Smooth muscle cell (in vitro differentiated cells): ENCODE data around the gene ANGEL1. TPM values are rescaled to one million over a fixed set of nuclear protein-coding genes. Genes with fewer than 3 reads are reported as not detected.

Experiments used
- DNase-seq: peaks from one replicate; lab custom pipeline; 2025; ENCODE audit not compliant: unreplicated experiment; lab: John Stamatoyannopoulos, UW
- H2AFZ ChIP-seq: fragments of 200-600 bp; sonication (generic); 2 replicates; pipeline ENCODE4 v1.6.0; 2016; ENCODE audit warnings: antibody characterized with exemption, low read depth, mild to moderate bottlenecking
- H3F3A ChIP-seq: fragments of 200-600 bp; sonication (generic); 2 replicates; pipeline ENCODE4 v1.6.0; 2017; ENCODE audit warnings: antibody characterized with exemption, low read depth
- H3K27ac ChIP-seq: fragments of 200-600 bp; sonication (generic); 2 replicates; pipeline ENCODE4 v1.5.1; 2016; ENCODE audit warnings: low read depth, mild to moderate bottlenecking
- H3K27me3 ChIP-seq: fragments of 200-600 bp; sonication (generic); 2 replicates; pipeline ENCODE4 v1.6.1; 2016; ENCODE audit warnings: low read depth, mild to moderate bottlenecking
- H3K36me3 ChIP-seq: fragments of 200-600 bp; sonication (generic); 2 replicates; pipeline ENCODE4 v1.5.1; 2016; ENCODE audit warnings: low read depth
- H3K4me1 ChIP-seq: fragments of 200-600 bp; sonication (generic); 2 replicates; pipeline ENCODE4 v1.5.1; 2016; ENCODE audit warnings: low read depth
- H3K4me2 ChIP-seq: fragments of 200-600 bp; sonication (generic); 2 replicates; pipeline ENCODE4 v1.6.0; 2016; ENCODE audit warnings: mild to moderate bottlenecking
- H3K4me3 ChIP-seq: fragments of 200-600 bp; sonication (generic); 2 replicates; pipeline ENCODE4 v1.5.1; 2016; ENCODE audit warnings: mild to moderate bottlenecking
- H3K79me2 ChIP-seq: fragments of 200-600 bp; sonication (generic); 2 replicates; pipeline ENCODE4 v1.6.0; 2016; ENCODE audit warnings: low read depth, mild to moderate bottlenecking
- H3K9ac ChIP-seq: fragments of 200-600 bp; sonication (generic); 2 replicates; pipeline ENCODE4 v1.6.0; 2016; ENCODE audit warnings: low read depth
- H3K9me3 ChIP-seq: fragments of 200-600 bp; sonication (generic); replicated peaks from 2 replicates; pipeline ENCODE4 v1.5.1; 2016; ENCODE audit warnings: low read depth
- H4K20me1 ChIP-seq: fragments of 200-600 bp; sonication (generic); 2 replicates; pipeline ENCODE4 v1.6.0; 2016; ENCODE audit warnings: low read depth
- CTCF ChIP-seq: fragments of 200-600 bp; sonication (generic); IDR thresholded peaks from 2 replicates; pipeline ENCODE4 v1.5.1; 2017; ENCODE audit warnings: borderline replicate concordance, mild to moderate bottlenecking, antibody characterized with exemption; ENCODE audit not compliant: insufficient read depth, poor library complexity, severe bottlenecking
- WGBS: methylation state at CpG from one replicate; pipeline ENCODE4 v1.1.7; 2016; ENCODE audit warnings: low lambda C conversion rate; 5-methylcytosine and 5-hydroxymethylcytosine counted together
- polyA plus RNA-seq: library from polyadenylated mRNA; unstranded; fragments of >200 nt; fragmentation: Nextera tagmentation; extraction: Ambion mirVana; gene quantifications from 2 replicates; pipeline ENCODE4 v1.2.1, GENCODE V29; 2016
- total RNA-seq: library from RNA; depleted of rRNA; stranded (reverse); fragments of >200 nt; gene quantifications from 2 replicates; pipeline ENCODE4 v1.2.3, GENCODE V29; 2014

ANGEL1 gene
- total and polyA plus RNA-seq, 2 experiments from 2014 or later, result 8.4 to 20.4 TPM

- peaks cover 15% of the 10 kb centered on the region for H3F3A ChIP-seq
- H3K9me3 ChIP-seq, result no peaks in the 10 kb centered on the region
- H3K4me2 ChIP-seq, result no peak overlapping the region
- H4K20me1 ChIP-seq, result no peaks in the 10 kb centered on the region
- no peak for TF ChIP-seq CTCF
- no peak for DNase-seq
- H2AFZ ChIP-seq, result no peak overlapping the region
- H3K27me3 ChIP-seq, result no peaks in the 10 kb centered on the region
- H3K4me1 ChIP-seq, result peaks cover 20% of the 10 kb centered on the region
- H3K27ac ChIP-seq, result no peak overlapping the region
- no peaks in the 10 kb centered on the region for H3K36me3 ChIP-seq
- WGBS, result 87% methylated on average over 10 of the region's 10 CpGs
- H3K79me2 ChIP-seq, result peaks cover 5% of the 10 kb centered on the region
- H3K4me3 ChIP-seq, result no peak overlapping the region
- no peak overlapping the region for H3K9ac ChIP-seq
Measured at GRCh38 chr14:76776428-76777251, 36.0 kb downstream of the ANGEL1 start.

- H3K4me1 ChIP-seq, result peaks cover 20% of the 10 kb centered on the region
- H2AFZ ChIP-seq, result no peak overlapping the region
- 97% methylated on average over 52 of the region's 54 CpGs for WGBS
- H3K27ac ChIP-seq, result no peak overlapping the region
- H3K27me3 ChIP-seq, result no peaks in the 10 kb centered on the region
- DNase-seq, result no peak
- no peak overlapping the region for H3K4me3 ChIP-seq
- H3K79me2 ChIP-seq, result peaks cover 5% of the 10 kb centered on the region
- H4K20me1 ChIP-seq, result no peaks in the 10 kb centered on the region
- no peaks in the 10 kb centered on the region for H3K9me3 ChIP-seq
- no peak overlapping the region for H3K9ac ChIP-seq
- no peaks in the 10 kb centered on the region for H3K36me3 ChIP-seq
- no peak for TF ChIP-seq CTCF
- H3K4me2 ChIP-seq, result no peak overlapping the region
- H3F3A ChIP-seq, result peaks cover 14% of the 10 kb centered on the region
Measured at GRCh38 chr14:76775695-76776427, 36.8 kb downstream of the ANGEL1 start.

- Histone ChIP-seq H3F3A (peaks cover 14% of the 10 kb centered on the region), H3K27me3 (no peaks in the 10 kb centered on the region), H3K9me3 (no peaks in the 10 kb centered on the region), H2AFZ (no peak overlapping the region), H3K27ac (no peak overlapping the region), H3K79me2 (peaks cover 5% of the 10 kb centered on the region), H3K36me3 (no peaks in the 10 kb centered on the region), H4K20me1 (no peaks in the 10 kb centered on the region), H3K4me2 (no peak overlapping the region), H3K4me1 (peaks cover 20% of the 10 kb centered on the region), H3K9ac (peak overlapping the region; percentile 79), H3K4me3 (no peak overlapping the region)
- WGBS, result 89% methylated on average over 22 of the region's 22 CpGs
- no peak for DNase-seq
- no peak for TF ChIP-seq CTCF
Measured at GRCh38 chr14:76774821-76775694, 37.6 kb downstream of the ANGEL1 start.
